HFFc6 (cell line): ENCODE results near the gene SCOC. TPM values are rescaled to one million over a fixed set of nuclear protein-coding genes. Genes with fewer than 3 reads are reported as not detected.

Experiments used
- DNase-seq: peaks from one replicate; pipeline ENCODE4 v3.0.0-alpha.2; 2018
- H3K27ac Mint-ChIP-seq: 2 replicates; pipeline ENCODE4 v1.8.0; 2020; ENCODE audit warnings: mild to moderate bottlenecking, mixed read lengths
- H3K27me3 Mint-ChIP-seq: 2 replicates; pipeline ENCODE4 v1.8.0; 2021; ENCODE audit warnings: mild to moderate bottlenecking, moderate library complexity, mixed read lengths; ENCODE audit not compliant: insufficient read depth
- H3K36me3 Mint-ChIP-seq: 2 replicates; pipeline ENCODE4 v1.8.0; 2021; ENCODE audit warnings: low read depth, mixed read lengths
- H3K4me1 Mint-ChIP-seq: 2 replicates; pipeline ENCODE4 v1.8.0; 2020; ENCODE audit warnings: low read depth, mixed read lengths
- H3K4me3 Mint-ChIP-seq: 2 replicates; pipeline ENCODE4 v1.8.0; 2020; ENCODE audit warnings: mild to moderate bottlenecking, moderate library complexity, mixed read lengths
- H3K9me3 Mint-ChIP-seq: 2 replicates; pipeline ENCODE4 v1.8.0; 2020; ENCODE audit warnings: mild to moderate bottlenecking, mixed read lengths
- CTCF ChIP-seq: fragments of 200-600 bp; sonication (generic); IDR thresholded peaks from 2 replicates; pipeline ENCODE4 v1.5.0; 2021; ENCODE audit warnings: antibody characterized with exemption, mild to moderate bottlenecking
- total RNA-seq, 6 experiments: library from RNA; stranded (reverse); fragmentation: NEBNext Ultra II Directional; extraction: Animal tissue kit (Norgen Biotek cat#: 25700); gene quantifications; 2 replicates in 1 of 6; 3 replicates in 5 of 6; pipeline ENCODE4 v1.2.3, GENCODE V29; 2021

The SCOC gene
- total RNA-seq, 6 experiments from 2014 or later = 57.9 to 73.6 (median 68.3) TPM

- H3K27me3 Mint-ChIP-seq = peaks cover 46% of the 10 kb centered on the region
- no peak within 1 kb of the TSS for H3K27ac Mint-ChIP-seq
- H3K9me3 Mint-ChIP-seq = no peaks in the 10 kb centered on the region
- H3K36me3 Mint-ChIP-seq = no peaks in the 10 kb centered on the region
- TF ChIP-seq CTCF = peak; percentile 55
- peaks cover 15% of the 10 kb centered on the region for H3K4me1 Mint-ChIP-seq
- DNase-seq = no peak
- H3K4me3 Mint-ChIP-seq = peak within 1 kb of the TSS; percentile 84
These were observed 53.9 kb downstream of the SCOC start, which contains the start of gene CLGN for GRCh38 chr4:140427106-140427918. Gene CLGN (minus strand): TSS chr4:140427648. CDS start chr4:140413078, 14,570 bp downstream.

GRCh38 chr4:140427919-140428471 is 54.5 kb downstream of the SCOC start:
- peak overlapping the region; percentile 84 for H3K4me3 Mint-ChIP-seq
- TF ChIP-seq CTCF = no peak
- peaks cover 51% of the 10 kb centered on the region for H3K27me3 Mint-ChIP-seq
- DNase-seq = no peak
- H3K4me1 Mint-ChIP-seq = peaks cover 15% of the 10 kb centered on the region
- no peaks in the 10 kb centered on the region for H3K9me3 Mint-ChIP-seq
- H3K36me3 Mint-ChIP-seq = no peaks in the 10 kb centered on the region
- no peak overlapping the region for H3K27ac Mint-ChIP-seq

Other genes starting within 250 kb of the SCOC start
- 1 to 10 TPM; 1.2 to 1.9 (median 1.6) TPM for gene MAML3, start 219.5 kb upstream of the SCOC start, total RNA-seq
- under 1 TPM; 0.06 to 0.57 (median 0.24) TPM for gene CLGN, start 54.0 kb downstream of the SCOC start, total RNA-seq
- not detected for gene MGAT4D, start 124.6 kb downstream of the SCOC start, total RNA-seq
- 10 to 100 TPM; 18.9 to 23.7 (median 21.2) TPM for gene ELMOD2, start 150.5 kb downstream of the SCOC start, total RNA-seq
- gene UCP1, start 195.3 kb downstream of the SCOC start, total RNA-seq = not detected